HG02798 (cell line): Measurements from ENCODE around the gene GALC.
"Not testable (repeated sequence)": the region's sequence is repeated elsewhere in the genome, so short reads cannot be mapped to it uniquely, and the experiment has no call there.

Experiments used
- ATAC-seq: cut with Tn5 transposase; IDR thresholded peaks from one replicate; pipeline ENCODE4 v1.9.1; 2021; ENCODE audit warnings: mild to moderate bottlenecking; ENCODE audit not compliant: unreplicated experiment, poor library complexity

Gene GALC

DNA sequence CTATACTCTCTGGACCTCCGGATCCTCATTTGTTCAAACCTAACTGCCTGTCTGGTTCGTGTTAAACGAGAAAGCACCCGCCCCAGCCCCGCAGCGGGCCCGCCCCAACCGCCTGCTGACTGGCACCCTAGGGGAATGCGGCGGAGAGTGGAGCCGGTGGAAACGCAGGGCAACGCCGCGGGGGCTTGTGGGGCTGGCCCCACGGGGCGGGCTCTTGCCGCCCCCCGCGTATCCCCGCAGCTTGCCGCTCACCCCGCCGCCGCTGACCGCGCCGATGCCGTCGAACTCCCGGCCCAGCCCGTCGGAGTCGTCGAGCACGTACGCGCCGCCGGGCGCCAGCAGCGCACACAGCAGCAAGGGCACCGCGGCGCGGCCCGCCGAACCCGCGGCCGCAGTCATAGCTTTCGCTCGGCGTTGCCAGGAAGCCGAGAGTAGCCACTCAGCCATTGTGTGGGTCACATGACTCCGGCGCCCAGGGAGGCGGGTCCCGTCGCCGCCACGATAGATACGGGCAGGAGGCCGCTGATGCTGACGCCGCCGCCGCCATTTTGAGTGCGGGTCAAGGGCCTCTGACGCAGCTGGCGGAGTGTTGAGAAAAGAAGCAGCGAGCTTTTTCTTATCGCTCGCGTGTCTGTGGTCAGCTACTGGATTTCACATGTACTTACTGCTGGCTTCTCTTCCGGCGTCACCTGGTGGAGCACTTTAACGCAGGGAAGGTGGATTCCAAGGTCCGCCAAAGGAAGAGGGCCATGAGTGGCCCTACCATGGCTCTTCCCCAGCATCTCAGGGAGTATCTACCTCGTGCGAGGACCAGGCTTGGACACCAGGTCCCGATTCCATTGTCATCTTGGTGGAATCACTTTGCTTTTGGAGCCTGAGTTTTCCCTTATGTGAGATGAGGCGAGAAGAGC, at the start of gene GALC:
TSS of gene GALC (minus strand) at position 465 of the 911 bp plus-strand sequence. CDS start at position 447, 18 bp downstream.
- peak; percentile 88 for ATAC-seq

DNA sequence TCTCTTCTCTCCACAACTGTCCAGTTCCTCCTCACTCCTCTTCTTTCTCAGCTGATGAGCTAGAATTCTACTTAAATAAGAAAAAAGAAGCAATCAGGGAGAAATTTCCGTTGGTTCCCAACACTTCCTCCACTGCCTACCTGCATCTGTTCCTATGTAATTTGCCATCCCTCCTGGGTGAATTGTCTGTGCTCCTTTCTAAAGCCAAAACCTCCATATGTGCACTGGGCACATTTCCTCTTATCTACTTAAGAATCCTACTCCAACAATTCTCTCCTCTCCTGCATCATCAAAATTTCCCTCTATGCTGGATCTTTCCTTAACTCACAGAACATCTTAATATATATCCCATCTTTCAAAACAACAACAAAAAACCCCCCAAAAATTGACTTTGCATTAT, 47.2 kb upstream of the GALC start:
- no peak for ATAC-seq

DNA sequence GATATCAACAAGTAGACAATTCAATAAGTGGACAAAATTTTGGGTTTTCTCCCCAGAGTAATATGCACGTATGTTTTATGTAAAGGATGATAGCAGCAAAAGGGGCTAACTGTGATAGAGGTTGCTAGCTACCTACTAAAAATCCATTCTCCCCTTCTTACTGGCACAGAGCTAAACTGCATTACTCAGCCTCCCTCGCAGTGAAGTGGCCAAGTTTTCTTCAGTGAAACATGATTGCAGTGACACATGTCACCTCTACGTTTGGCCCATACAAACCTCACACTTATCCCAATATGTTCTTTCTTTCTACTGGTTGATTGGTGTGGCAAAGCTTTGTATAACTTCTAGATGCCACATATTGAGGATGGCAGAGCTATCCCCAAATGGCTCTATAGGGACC, 46.2 kb upstream of the GALC start:
- no peak for ATAC-seq

DNA sequence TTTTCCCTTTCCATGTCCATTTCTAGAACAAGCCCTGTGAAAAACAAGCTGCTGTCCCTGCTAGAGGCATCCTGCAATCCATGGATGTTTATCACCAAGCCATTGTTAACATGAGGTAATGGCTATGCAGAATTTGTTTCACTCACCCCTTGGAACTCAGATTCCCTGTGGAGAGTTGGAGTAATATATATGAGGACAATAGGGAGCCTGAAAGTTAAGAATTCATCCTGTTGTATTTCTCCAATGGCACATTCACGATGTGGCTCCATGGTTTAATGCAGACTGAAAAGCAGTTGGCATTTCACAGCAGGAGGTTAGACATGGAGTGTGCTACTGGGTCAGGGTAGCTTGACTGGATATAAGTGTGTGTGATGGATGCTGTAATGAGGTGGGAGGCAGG, 44.3 kb upstream of the GALC start:
- ATAC-seq: no peak

DNA sequence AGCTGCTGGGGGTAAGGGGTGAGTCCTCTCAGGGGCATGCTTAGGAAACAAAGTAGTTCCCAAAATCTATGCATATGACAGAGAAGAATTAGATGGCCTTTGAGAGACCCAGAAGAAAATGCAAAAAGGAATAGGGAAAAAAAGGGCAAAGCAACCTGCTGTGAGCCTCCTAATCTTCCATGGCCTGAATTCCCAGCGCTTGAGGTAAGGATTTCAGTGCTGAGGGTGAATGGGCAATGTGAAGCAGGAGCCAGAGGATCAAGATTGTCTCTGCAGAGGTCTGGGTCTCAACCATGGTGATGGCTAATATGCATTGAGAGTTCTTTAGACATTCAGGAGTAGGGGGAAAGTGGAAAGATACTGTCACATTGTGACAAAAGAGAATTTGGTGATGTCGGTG, 43.4 kb upstream of the GALC start:
- ATAC-seq: no peak

DNA sequence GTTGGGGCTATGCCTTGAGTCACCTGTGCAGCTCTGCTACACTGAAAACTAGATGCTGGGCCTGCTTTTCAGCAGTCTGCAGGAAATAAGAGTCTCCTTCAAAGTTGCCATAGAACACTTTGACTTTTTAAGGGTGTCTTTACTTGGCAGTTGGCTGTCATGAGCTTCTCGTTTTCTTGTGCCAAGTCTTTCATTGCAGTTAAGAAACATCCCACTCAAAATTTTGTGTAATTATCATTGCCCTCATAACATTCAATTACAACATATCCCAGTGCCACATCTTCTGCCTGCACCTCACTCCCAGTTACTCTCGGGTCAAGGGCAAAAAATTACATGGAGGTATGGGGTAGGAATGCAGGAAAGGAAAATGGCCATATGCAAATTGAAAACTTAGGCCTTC, 41.1 kb upstream of the GALC start:
- no peak for ATAC-seq

DNA sequence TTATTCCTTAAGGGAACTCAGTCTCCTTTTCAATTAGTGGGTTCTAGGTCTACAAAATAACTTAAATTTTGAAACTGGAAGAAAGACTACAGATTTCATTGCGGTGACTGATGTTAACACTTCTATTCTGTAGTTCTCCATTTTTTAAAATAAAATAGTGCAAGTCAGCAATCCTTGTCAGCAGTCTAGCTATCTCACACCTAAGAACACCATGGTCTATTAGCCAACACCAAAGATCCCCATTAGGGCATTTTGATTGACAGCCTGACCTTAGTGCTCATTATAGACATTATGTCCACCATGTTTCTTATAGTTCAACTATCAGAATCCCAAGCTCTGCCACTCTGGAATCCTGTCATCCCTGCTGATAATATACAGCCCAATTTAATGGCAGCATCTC, 39.4 kb upstream of the GALC start:
- no peak for ATAC-seq

DNA sequence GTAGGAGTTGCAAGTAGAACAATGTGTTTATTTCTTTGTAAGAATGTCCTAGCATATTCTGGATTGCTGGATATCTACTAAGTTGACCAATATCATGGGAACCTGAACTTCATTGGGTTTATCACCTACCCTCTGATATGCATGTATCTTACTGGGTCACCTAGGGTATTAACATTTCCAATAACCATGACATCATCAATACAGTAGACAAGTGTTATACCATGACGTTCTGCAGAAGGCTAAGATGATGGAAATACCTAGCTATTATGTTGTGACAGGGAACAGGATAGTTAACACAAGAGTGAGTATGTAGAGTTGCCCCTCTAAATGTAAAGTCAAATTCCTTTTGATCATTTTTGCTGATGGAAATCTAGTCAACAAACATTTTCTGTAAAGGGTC, 37.9 kb upstream of the GALC start:
- no peak for ATAC-seq

DNA sequence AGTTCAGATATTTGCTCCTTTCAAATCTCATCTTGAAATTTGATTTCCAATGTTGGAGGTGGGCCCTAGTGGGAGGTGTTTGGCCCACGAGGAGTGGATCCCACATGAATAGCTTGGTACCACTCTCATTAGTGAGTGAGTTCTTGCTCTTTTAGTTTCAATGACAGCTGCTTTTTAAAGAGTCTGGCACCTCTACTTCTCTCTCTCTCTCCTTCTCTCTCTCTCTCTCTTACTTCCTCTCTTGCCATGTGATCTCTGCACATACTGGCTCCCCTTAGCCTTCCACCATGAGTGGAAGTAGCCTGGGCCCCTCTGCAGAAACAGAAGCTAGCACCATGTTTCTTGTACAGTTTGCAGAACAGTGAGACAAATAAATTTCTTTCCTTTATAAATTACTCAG, 37.1 kb upstream of the GALC start:
- no peak for ATAC-seq

DNA sequence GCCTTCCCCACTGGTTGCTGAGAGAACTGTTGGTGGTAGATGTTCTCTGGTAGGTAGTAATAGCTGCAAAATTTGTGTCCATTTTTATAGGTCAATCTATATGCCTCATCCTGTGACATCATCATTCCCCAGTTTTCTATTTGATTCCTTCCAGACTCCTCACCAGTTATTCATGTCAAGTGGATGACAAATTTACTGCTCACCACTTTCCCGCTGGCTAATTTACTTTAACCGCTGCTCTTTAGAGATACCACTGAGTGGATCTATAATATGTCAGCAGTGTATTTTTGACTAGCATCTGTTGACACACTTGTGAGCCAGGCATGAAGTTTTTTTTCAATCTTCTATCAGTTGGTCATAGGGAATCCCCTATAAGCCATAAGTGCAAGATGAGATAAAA, 36.5 kb upstream of the GALC start:
- no peak for ATAC-seq

DNA sequence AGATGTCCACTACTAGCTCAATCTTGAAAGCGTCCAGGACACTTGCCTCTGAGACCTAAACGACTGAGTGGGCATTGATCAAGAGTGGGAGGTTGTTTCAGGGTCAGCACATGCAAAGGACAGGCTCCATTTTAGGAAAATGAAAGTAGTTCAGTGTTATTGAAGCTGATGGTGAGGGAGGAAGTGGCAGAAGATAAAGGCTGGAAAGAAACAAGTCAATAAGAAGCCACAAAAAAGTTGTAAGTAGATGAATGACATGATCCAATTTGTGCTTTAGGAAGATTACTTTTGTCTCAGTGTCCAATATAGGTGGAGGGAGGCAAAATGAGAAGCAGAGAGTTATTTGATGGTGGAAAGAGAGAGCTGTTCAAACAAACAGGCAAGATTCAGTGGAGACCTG, 33.9 kb upstream of the GALC start:
- peak; percentile 63 for ATAC-seq

DNA sequence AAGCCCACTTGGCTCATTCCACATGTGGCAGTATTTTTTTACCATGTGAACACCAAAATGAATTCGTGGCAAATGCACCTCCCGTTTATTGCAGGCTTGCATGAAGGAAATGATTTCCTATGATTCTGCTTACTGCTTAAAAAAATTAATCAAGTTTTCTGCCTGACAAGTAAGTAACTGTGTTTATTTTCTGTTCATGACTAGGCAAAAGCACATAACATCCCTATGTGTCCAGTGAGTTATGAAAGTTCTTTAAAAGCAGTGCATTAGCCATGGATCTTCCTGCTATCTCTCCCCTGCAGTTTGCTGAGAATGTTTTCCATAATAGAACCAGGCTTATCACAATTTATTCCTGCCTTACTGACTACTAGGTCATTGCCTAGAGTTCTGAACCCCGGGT, 32.3 kb upstream of the GALC start:
- ATAC-seq: no peak

DNA sequence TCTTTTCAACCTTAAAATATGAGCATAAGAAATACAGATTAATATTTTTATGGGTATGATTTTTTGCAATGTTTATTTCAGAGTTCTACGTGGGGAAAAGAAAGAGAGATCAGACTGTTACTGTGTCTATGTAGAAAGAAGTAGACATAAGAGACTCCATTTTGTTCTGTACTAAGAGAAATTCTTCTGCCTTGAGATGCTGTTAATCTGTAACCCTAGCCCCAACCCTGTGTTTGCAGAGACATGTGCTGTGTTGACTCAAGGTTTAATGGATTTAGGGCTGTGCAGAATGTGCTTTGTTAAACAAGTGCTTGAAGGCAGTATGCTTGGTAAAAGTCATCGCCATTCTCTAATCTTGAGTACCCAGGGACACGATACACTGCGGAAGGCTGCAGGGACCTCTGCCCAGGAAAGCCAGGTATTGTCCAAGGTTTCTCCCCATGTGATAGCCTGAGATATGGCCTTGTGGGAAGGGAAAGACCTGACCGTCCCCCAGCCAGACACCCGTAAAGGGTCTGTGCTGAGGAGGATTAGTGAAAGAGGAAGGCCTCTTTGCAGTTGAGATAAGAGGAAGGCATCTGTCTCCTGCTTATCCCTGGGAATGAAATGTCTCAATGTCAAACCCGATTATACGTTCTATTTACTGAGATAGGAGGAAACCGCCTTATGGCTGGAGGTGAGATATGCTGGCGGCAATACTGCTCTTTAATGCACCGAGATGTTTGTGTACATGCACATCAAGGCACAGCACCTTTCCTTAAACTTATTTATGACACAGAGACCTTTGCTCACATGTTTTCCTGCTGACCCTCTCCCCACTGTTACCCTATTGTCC, 31.5 kb upstream of the GALC start:
- ATAC-seq: not testable (repeated sequence)

DNA sequence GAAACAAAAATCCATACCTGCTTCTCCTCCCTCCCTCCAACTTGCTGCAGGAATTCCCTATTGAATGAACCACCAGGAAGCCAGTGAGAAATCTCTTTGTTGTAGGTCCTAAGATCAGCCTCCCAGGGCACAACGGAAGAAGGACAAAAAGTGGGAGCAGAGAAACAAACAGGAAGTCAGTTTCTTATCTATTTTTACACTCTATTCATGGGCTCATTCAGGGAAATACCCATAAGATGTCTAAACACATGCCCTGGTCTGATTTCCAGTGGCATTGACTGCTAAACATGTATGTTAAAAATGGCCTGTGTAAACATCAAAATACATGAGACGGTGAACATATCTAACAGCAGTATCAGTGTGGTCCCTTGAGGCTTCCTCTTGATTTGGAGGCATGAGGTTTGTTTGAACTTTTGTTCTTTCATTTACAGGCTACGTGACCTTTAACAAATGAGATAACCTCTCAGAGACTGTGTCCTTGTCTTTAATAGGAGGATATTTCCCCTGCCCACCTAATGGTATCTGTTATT, 30.7 kb upstream of the GALC start:
- no peak for ATAC-seq

DNA sequence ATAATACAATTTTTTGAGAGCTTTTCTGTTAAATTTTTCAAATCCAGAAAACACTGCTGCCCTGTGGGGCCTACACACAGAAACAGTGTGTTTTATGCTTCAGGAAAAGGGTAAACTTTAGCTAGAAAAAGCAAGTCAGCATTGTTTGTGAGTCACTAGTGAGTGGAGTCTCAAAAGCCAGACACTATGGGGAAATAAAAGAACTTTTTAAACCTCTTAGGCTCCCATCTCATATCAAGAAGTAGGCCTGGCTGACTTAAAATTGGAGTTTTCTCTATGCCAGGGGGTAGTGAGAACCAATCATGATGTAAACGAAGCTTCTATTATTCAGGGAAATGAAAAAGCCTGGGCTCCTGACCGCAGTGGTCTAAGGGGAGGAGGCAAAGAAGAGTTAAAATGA, 24.6 kb upstream of the GALC start:
- ATAC-seq: no peak

DNA sequence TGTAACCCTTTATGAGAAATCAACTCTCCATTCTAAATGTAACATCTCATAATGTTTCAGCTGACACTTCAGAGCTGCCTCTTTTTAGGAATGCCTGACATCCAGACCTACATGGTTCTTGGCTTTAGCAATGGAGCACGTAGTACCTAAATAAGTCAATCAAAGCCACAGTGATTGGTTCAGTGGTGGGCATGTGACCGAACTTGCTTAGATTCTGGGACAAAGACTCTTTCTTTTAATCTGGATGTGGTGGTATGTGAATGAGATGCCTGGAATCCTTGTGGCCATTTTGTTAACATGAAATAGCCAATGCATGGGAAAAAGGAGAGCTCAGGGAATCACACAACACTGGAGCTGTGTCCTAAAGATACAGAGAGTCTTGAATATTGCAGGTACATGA, 23.8 kb upstream of the GALC start:
- no peak for ATAC-seq

DNA sequence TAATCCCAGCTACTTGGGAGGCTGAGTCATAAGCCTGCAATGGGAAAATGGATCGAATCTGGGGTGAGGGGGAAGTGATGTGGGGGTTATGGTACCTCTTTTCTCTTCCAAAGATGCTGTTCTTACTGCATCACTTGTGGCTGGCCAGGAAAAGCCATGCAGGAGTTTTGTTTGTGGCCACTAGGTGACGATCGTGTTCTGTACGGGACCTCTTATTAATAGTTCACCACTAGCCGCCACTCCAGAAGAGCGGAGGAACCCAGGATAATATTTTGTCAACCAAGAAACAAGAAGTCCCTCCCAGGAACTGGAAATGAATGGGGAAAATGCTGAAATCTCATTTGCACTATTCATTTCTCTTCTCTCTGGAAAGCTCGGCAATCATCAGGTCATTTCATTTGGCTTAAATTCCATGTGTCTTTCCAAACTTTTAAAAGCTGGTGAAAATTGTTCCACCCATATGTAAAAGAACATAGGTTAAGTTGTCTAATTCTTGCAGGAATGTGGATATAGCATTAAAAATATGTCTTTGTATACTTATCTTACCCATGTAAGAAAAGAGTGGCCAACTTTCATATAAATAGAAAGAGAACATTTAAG, 20.9 kb upstream of the GALC start:
- ATAC-seq: peak; percentile 94

DNA sequence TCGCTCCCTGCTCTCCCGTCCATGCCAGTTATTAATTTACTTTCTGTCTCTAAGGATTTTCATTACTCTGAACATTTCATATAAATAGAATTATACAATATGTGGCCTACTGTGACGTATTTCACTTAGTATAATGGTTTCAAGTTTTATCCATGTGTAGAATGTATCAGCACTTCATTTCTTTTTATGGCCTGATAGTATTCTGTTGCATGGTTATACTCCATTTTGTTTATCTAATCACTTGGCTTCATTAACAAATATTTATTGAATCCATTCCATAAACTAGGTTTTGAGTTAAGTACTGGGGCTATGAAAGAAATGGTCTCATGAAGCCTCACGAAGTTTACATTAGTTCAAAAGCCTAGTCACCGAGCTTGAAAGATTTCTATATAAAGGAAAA, 19.5 kb upstream of the GALC start:
- ATAC-seq: no peak

DNA sequence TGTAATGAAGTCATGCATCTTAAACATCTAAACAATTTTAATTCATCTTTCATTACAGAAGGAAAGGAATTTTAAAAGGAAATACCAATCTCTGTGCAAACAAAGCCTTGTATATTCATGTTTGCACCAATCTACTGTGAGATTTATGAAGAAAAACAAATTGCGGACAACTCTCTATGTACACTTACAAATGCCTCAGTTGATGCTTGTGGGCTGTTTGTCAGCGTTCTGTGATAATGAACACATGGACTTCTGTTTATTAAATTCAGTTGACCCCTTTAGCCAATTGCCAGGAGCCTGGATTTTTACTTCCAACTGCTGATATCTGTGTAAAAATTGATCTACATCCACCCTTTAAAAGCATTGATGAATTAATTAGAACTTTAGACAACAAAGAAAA, 17.3 kb upstream of the GALC start:
- ATAC-seq: no peak

DNA sequence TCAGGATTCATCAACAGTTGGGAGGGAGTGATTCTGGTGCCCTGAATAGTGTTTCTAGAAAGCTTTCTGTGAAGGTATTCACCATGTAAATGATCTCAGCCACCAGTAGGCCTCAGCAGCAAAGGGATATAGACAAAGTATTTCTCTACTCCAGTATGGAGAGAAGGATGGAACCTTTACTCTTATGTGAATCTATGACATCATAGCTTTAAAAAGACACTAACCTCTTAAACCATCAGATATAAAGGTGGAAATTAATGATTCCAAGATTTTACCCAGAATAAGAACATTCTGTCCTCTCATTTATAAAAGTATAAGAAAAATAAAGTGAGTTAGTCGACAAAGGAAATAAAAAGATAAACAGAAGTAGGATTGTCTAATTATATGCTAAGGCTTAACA, 16.5 kb upstream of the GALC start:
- ATAC-seq: no peak
